ENCODE results near the gene MTERF1. TPM values are rescaled to one million over a fixed set of nuclear protein-coding genes. Genes with fewer than 3 reads are reported as not detected.

MTERF1 gene
- total RNA-seq (2022; extraction: Qiagen RNA extraction; ENCODE audit: low read depth), result 6.9 to 13.3 TPM (median 12.5 TPM) in 5 replicates

GRCh38 chr7:91880413-91881241 lies at the start of gene MTERF1:
TSS of gene MTERF1 (minus strand) at chr7:91880702. CDS start at chr7:91880083, 619 bp downstream.

Other genes with a start within 250 kb of the MTERF1 start
- 13.8 to 23.4 TPM (median 15.2 TPM) in 5 replicates for gene AKAP9, start 60.2 kb upstream of the MTERF1 start, total RNA-seq (2022; extraction: Qiagen RNA extraction; ENCODE audit: low read depth)